ENCODE data around the gene CELF2.
A peak's percentile ranks its signal among the peaks of the same experiment; 100 is the strongest.

CELF2 gene

DNA sequence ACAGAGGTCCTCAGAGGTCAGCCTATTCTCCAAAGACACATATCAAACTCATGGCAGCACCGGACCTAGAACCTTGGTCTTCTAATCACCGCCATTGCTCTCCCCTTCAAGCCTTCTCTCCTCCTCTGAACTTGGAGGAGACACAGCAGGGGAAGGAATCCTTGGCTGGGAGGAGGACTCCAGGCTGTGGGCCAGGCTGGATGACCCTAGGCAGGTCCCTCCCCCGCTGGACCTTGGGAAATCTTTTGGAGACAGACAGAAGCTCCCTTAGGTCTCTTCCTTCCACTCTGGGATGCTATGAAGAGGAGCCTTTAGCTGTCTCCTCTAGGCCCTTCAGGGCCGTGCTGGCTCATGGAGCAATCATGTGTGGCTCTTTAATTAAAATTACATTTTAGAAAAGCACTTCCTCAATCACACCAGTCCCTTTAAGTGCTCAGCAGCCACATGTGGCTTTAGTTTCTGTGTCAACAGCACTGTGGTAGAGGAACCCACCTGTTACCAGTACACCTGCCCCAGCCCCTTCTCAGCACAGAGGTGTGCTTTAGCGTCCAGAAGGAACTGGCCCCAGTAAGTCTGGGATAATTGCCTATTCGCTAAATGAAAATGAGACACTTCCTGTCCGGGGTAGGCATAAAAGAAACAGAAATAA, 238.2 kb downstream of the CELF2 start:
- no peak for DNase-seq

DNA sequence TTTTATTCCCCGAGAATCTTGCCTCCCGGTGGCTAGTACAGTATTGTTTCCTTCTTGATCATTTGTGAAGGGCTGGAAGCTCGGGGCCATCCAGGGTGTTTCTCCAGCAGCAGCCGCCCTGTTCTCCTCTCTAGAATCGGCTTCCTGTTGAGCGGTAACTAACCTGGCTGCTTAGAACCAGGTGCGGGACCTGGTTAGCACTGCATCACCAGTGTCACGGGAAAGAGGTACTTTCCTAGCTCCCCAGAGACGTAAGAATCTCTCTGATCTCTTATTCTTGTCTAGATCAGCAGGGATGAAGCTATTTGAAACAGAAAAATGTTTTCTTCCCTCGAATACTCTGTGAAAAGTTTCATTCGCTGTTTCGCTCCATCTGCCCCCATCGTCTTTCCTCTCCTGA, 239.2 kb downstream of the CELF2 start:
- no peak for DNase-seq

- DNase-seq, result no peak
These were observed 239.9 kb downstream of the CELF2 start for GRCh38 chr10:11257440-11258090.

DNA sequence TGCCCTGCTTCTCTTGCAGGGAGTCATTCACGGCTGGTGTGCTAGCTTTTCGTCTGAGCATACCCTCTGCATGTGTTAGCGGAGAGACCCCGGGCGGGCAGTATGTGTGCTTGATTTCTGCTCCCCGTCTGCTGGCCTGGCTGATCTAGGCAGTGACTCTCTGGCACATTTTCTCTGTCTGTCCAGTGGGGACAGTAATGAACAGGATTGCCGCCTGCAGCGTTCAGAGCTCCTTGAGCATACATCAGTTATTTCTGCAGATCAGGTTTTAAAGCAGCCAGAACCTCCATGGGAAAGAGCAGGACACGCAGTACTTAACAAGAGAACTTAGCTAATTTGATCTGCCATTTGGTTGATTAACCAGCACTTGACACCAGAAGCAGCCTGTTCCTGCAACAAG, 242.5 kb downstream of the CELF2 start:
- DNase-seq, result no peak

DNA sequence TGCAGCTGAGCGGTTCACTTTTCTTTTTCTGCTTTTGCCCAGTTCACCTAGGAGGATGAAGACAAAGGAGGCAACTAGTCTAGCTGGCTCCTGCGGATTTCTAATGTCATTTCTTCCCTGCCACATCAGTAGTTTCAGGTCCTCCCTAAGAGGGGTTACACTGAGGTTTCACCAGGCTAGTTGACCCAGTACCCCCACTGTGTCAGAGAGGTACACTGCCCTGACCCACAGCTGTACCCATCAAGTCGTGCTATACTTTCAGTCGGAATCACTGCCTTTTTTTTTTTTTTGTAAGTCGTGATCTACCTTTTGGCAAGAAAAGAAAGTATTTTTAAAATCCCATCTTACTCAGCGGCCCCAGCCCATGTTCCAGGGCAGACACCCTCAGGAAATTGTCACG, 243.5 kb downstream of the CELF2 start:
- no peak for DNase-seq

DNA sequence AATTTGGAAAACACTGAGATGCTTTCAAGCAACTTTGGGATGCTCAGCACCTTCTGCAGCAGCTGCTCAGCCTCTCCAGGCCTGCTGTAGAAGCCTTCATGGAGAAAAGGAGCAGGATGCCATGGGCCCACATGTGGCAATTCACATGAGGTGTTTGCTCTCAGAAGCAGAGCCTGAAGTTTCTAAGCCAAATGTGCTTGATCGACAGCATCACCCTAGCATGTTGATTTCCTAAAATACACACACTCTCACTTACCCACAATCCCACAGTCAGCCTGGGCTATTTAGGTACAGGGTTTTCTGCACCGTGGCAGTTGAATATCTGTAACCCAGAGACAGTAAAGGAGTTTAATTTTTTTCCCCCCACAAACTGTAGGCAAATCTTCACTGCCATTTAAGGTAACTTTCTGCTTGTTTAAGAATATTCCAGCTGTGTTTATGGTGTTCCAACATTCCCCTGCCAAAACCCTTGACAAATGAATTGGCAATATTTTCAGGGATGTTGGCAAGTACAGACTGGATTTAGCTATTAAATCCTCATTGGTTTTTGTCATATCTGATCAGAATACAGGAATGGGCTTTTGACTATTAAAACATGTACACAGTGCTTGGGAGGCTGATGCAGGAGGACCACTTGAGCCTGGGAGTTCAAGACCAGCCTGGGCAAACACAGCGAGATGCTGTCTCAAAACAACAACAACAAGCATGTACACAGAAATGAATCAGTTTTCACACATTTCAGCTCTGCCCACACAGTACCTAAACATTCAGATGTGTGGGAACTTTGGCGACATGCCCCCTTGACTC, 244.2 kb downstream of the CELF2 start:
- DNase-seq, result no peak

GRCh38 chr10:11262494-11263345, 245.0 kb downstream of the CELF2 start:
- DNase-seq, result no peak

DNA sequence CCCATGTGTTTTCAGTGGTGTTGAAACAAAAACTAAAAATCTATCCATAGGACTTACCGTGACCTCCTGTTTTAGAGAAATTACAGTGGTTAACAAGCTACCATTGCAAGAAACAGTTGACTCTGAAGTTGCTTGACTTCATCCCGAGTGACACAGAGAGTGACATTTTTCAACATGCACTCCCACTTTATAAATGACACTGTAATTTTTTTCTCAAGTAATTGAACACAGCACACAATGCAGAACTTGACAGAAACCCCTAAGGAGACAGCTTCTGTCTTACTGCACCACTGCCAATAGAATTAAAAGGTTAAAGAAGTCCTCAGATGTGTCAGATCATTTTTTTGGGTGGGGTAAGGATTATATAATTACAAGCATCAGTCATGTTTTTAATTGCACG, 246.1 kb downstream of the CELF2 start:
- no peak for DNase-seq

DNA sequence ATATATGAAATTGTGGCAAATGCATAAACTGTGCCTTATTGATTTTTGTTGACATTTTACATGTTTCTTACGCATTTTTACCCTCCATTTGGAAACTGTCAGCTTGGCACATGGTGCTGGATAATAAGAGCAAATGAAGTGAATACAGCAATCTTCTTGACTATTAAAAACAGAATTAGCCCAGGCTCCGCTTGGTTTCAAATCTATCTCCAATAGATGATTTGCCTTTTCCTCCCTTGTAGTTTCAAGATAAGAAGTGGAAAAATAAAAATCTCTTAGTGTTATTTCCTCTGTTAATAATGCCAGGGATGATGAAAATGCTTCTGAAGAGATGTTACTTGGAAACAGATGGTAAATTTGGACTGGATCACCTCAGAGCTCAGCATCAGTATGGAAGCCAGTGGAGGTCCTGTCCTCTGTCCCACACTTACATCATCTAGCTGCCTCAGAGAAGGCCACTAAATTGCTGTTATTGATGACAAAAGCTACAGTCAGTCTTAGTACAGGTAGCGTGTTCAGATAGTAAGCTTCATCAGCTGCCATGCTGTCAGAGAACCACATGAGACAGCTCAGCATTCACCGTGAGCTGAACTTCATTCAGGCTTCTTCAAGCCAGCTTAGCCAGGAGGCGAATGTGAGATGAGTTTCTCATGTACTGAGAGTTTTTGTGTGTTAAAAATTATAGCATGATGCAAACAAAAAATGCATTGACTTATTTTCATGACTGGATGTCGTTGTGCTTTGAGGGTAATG, 246.8 kb downstream of the CELF2 start:
- DNase-seq, result no peak

DNA sequence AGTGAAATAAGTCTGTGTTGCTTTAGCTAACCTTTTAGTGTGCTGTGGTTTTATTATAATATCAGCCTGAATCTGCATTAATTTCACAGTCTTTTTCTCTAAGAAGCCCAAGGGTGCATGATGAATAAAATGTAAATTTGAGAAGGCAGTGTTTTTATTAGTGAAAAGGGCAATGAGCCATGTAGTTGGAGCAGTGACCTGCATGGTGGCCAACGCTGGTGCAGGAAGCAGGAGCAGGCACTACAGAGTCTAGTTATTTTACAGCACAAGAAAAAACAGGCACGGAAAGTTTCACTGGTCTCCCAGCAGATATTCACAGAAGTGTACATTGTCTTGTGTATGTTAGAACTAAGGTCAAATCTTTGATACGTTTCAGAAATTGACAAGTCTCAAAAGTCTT, 247.8 kb downstream of the CELF2 start:
- DNase-seq, result no peak

GRCh38 chr10:11266426-11266825, 248.8 kb downstream of the CELF2 start:
- DNase-seq, result no peak

DNA sequence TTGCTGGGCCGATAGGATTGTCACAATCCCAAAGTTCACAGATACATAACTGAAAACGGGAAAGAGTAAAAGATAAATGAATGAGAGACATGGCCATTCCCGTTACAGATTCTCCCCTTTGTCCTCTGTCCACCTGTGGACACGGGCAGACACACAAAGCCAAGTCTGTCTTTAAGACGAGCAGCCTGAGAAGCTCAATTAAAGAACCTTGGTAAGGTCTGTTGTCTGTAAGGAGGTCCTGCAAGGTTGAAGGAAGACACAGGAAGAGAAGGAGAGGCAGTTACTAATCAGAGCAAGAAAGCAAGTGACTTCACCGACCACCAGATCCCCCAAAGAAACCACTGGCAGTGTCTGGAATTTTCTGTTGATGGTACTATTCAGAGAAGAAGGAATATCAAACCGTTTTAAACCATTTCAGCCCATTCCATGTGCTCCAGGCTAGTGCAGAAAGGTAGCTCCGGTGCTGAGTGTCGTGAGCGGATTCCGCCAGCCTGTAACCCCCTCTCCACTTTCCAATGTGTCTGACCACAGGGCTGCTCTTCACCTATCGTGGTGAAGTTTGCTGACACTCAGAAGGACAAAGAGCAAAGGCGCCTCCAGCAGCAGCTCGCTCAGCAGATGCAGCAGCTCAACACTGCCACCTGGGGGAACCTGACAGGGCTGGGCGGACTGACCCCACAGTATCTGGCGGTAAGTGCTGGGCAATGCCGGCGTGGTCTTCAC, 252.6 kb downstream of the CELF2 start:
- DNase-seq, result peak; percentile 77

DNA sequence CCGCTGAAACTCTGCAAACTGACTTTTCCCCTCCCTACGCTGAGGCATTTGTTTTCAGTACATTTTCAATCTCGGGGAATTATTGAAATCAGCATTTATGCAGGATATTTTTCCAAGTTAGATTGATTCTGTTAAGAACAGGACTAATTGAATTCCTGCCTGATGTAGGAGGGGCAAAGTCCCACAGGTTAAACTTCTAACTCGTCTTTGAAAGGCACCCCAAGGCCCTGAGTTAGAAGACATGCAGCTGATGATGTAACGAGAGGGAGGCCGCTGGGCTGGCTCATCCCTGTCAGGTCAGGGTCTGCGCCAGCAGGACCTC, 253.1 kb downstream of the CELF2 start:
- no peak for DNase-seq

GRCh38 chr10:11272915-11273389, 255.3 kb downstream of the CELF2 start:
- peak; percentile 70 for DNase-seq

GRCh38 chr10:11274452-11274851, 256.8 kb downstream of the CELF2 start:
- no peak for DNase-seq

GRCh38 chr10:11275651-11276050, 258.0 kb downstream of the CELF2 start:
- DNase-seq, result no peak

DNA sequence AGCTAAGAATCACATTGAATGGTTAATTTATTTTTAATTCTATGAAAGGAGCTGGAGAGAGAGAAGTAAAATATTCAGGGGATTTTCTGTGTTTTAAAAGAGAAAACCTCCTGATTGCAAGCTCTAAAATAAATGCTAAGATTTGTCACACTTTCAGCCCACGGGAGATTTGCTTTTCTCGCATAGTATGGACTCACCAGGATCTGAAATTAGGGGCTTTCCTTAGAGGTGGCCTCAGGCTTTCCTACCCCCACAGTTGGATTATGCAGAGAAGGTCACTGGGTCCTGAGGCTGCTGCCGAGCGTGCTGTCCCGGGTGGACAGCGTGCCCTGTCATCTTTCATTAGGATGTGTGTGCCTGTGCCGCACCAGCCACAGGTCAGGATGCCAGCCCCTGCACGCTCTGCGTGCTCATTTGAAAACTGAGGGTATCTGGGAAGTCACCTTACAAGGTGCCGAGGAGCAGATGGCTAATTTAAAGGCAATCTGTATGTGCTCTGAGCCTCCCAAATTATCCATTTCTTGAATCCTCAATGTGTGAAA, 258.8 kb downstream of the CELF2 start:
- no peak for DNase-seq

DNA sequence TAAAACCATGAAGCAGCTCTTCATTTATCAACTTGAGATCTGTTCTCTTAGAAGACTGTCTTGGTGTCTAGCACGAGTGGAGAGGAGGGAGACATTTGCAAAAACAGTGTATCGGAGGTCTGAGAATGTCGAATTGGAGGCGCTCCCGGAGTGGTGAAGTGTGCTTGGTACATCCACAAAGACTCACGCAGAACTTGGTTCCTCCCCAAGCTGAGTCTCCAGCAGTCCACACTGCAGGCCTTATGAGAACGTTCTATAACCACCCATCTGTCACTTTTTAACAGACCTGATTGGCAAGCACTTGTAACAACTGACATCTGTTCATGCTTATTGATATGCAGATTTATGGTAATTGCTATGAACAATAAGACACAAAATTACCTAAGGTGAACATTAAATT, 261.6 kb downstream of the CELF2 start:
- no peak for DNase-seq

- DNase-seq, result no peak
These were observed 262.7 kb downstream of the CELF2 start for GRCh38 chr10:11280187-11280932.

GRCh38 chr10:11282156-11282555, 264.5 kb downstream of the CELF2 start:
- no peak for DNase-seq

DNA sequence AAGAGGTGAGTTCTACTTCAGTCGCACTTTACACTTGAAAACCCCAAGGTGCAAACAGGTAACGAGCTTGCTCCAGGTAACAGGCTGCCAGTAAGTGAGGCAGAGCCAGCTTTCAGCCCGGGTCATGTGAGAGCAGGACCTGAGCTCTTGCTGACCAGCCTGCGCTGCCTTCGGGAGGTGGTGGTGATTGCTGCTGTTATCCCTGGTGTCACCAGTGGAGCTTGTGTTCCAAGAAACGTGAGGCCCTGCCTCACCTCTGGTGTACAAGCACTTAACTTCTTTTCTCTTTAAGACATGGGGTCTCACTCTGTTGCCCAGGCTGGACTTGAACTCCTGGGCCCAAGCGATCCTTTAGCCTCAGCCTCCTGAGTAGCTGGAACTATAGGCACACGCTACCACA, 265.0 kb downstream of the CELF2 start:
- DNase-seq, result no peak

Measured in activated CD4-positive, alpha-beta T cell treated with anti-CD3 and anti-CD28 coated beads, Interleukin-2, Interleukin-6, amounts not matched to agents 100 ng/mL and 50 ng/mL, durations not matched to agents 16 hours and 8 hours (primary cell).